ENCODE measurements around the gene SF1. TPM values are rescaled to one million over a fixed set of nuclear protein-coding genes. Genes with fewer than 3 reads are reported as not detected.

SF1 gene
- total RNA-seq, 1 donor from 2014 or later, result 140 TPM

DNA sequence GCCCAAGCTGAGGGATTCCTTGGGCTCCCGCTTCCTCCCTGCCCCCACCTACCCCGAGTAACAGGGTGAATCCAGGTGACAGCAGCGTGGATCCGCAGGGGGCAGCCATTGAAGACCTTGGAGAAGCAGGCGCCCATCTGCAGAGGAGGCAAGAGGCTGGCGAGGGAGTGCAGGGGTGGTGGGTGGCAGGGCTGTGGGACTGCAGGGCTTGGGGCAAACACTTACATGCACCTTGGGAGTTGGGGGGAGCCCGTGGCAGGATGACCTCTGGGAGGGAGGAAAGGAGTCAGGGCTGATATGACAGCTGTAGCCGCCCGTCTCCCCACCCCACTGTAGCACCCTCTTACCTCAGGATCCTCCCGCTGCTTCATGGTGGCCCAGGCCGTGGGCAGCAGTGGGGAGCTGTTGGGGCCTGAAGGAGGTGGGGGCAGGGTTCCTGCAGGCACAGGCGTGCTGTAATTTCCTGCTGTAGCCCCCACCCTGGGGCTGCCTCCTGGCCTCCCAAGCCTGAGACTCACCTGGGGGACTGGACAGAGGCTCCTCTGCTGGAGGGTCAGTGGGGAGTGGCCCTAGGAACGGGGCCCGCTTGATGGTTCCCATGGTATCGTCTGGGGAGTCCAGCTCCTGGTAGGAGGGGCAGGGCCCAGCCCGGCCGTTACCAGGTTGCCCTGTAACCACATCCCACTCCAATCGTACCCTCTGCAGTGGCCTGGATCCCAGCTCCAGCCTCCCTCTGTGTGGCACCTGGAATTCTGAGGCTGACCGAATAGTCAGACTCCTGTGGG is 18.6 kb upstream of the SF1 start:
- no peak for DNase-seq (ENCODE audit: low spot score)
- peaks cover under 1% of the 10 kb centered on the region for H3F3A ChIP-seq (ENCODE audit: low read depth)
- no peaks in the 10 kb centered on the region for H4K20me1 ChIP-seq (ENCODE audit: low read depth)
- H2AFZ ChIP-seq (replicated peaks), result no peak overlapping the region
- no peaks in the 10 kb centered on the region for H3K4me1 ChIP-seq
- Mint-ChIP-seq H3K4me3 (no peak overlapping the region), H3K4me1 (peaks cover 2% of the 10 kb centered on the region), H3K36me3 (peaks cover 4% of the 10 kb centered on the region), H3K27me3 (ENCODE audit: insufficient read depth, low read depth) (no peaks in the 10 kb centered on the region), H3K9me3 (no peaks in the 10 kb centered on the region), H3K27ac (no peak overlapping the region)
- H3K27me3 ChIP-seq, result no peaks in the 10 kb centered on the region
- H3K9ac ChIP-seq, result no peak overlapping the region
- H3K9me3 ChIP-seq (ENCODE audit: low read depth), result no peaks in the 10 kb centered on the region
- no peak overlapping the region for H3K4me2 ChIP-seq
- H3K4me3 ChIP-seq, result no peak overlapping the region
- TF ChIP-seq EZH2 (IDR thresholded peaks at IDR 0.05) (no peak), EZH2phosphoT487 (IDR thresholded peaks at IDR 0.05) (no peak)
- TF ChIP-seq, protein P1, sequence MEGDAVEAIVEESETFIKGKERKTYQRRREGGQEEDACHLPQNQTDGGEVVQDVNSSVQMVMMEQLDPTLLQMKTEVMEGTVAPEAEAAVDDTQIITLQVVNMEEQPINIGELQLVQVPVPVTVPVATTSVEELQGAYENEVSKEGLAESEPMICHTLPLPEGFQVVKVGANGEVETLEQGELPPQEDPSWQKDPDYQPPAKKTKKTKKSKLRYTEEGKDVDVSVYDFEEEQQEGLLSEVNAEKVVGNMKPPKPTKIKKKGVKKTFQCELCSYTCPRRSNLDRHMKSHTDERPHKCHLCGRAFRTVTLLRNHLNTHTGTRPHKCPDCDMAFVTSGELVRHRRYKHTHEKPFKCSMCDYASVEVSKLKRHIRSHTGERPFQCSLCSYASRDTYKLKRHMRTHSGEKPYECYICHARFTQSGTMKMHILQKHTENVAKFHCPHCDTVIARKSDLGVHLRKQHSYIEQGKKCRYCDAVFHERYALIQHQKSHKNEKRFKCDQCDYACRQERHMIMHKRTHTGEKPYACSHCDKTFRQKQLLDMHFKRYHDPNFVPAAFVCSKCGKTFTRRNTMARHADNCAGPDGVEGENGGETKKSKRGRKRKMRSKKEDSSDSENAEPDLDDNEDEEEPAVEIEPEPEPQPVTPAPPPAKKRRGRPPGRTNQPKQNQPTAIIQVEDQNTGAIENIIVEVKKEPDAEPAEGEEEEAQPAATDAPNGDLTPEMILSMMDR (IDR thresholded peaks at IDR 0.05), result no peak
- H3K27ac ChIP-seq, result no peak overlapping the region
- H3K36me3 ChIP-seq, result no peaks in the 10 kb centered on the region
- H3K79me2 ChIP-seq (ENCODE audit: low read depth), result no peaks in the 10 kb centered on the region

DNA sequence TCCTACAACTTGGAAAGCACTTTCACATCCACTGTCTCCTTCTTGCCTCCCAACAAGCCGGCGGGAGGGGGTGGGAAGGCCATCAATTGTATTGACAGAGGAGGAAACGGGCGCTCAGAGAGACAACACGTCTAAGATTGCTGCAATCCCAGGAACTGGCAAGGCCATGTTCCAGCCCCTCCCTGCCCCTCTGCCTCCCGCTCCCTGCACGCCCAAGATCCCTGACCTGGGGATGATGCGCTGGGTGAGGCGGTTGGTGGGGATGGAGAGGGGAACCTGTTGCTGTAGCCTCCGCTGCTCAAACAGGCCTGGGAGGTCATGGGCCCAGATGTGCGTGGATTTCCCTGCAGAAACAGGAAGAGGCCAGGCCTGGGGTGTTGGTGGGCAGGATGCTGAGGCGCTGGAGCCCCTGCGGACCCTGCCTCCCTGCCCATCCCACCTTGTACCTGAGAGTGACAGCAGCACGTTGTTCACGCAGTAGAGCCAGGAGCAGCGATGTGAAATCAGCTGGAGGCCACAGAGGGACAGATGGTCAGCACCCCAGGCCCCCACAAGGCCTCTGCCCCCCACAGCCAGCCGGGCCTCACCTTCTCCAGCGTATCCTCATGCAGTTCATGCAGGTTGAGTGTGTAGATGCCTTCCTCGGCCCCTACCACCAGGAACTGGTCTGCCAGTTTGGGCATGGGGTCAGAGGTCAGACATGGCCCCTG is 17.9 kb upstream of the SF1 start:
- Mint-ChIP-seq H3K4me3 (no peak overlapping the region), H3K27ac (no peak overlapping the region), H3K36me3 (peaks cover 4% of the 10 kb centered on the region), H3K9me3 (no peaks in the 10 kb centered on the region), H3K27me3 (ENCODE audit: insufficient read depth, low read depth) (peaks cover 2% of the 10 kb centered on the region), H3K4me1 (peaks cover 2% of the 10 kb centered on the region)
- H3K9me3 ChIP-seq (ENCODE audit: low read depth), result no peaks in the 10 kb centered on the region
- no peaks in the 10 kb centered on the region for H3K79me2 ChIP-seq (ENCODE audit: low read depth)
- no peaks in the 10 kb centered on the region for H3K36me3 ChIP-seq
- no peak overlapping the region for H3K4me3 ChIP-seq
- no peak for DNase-seq (ENCODE audit: low spot score)
- no peaks in the 10 kb centered on the region for H3F3A ChIP-seq (ENCODE audit: low read depth)
- H3K4me1 ChIP-seq, result no peaks in the 10 kb centered on the region
- TF ChIP-seq, protein P1 (IDR thresholded peaks at IDR 0.05), result no peak
- no peaks in the 10 kb centered on the region for H3K27me3 ChIP-seq
- no peak overlapping the region for H3K4me2 ChIP-seq
- H3K9ac ChIP-seq, result no peak overlapping the region
- H2AFZ ChIP-seq (replicated peaks), result no peak overlapping the region
- no peaks in the 10 kb centered on the region for H4K20me1 ChIP-seq (ENCODE audit: low read depth)
- H3K27ac ChIP-seq, result no peak overlapping the region

DNA sequence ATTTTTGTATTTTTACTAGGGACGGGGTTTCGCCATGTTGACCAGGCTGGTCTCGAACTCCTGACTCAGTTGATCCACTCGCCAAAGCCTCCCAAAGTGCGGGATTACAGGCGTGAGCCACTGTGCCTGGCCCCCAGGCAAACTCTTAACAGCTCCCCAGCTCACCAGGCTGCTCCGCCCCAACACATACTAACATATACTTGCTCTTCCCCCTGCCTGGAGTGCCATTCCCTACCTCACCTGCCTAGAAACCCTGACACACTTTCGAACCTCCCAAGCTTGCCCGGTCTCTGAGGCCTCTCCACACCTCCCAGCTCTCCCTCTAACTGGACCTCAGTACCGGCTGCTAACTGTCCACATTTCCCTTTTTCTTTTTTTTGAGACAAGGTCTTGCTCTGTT is 16.2 kb upstream of the SF1 start:
- H3K4me1 Mint-ChIP-seq, result peaks cover 2% of the 10 kb centered on the region
- TF ChIP-seq, protein P1 (IDR thresholded peaks at IDR 0.05), result no peak
- TF ChIP-seq EZH2phosphoT487 (IDR thresholded peaks at IDR 0.05) (no peak), EZH2 (IDR thresholded peaks at IDR 0.05) (no peak)
- Histone ChIP-seq H3K9me3 (ENCODE audit: low read depth) (no peaks in the 10 kb centered on the region), H3K4me1 (no peaks in the 10 kb centered on the region), H3K27ac (no peak overlapping the region), H3K4me3 (no peak overlapping the region), H3K27me3 (no peaks in the 10 kb centered on the region), H3K4me2 (no peak overlapping the region), H3K79me2 (ENCODE audit: low read depth) (no peaks in the 10 kb centered on the region), H3F3A (ENCODE audit: low read depth) (no peaks in the 10 kb centered on the region), H2AFZ (replicated peaks) (no peak overlapping the region), H3K36me3 (no peaks in the 10 kb centered on the region), H3K9ac (no peak overlapping the region), H4K20me1 (ENCODE audit: low read depth) (no peaks in the 10 kb centered on the region)
- H3K4me3 Mint-ChIP-seq, result peak overlapping the region; percentile 16
- peaks cover 3% of the 10 kb centered on the region for H3K27me3 Mint-ChIP-seq (ENCODE audit: insufficient read depth, low read depth)
- no peak overlapping the region for H3K27ac Mint-ChIP-seq
- no peaks in the 10 kb centered on the region for H3K9me3 Mint-ChIP-seq
- DNase-seq (ENCODE audit: low spot score), result no peak
- H3K36me3 Mint-ChIP-seq, result peaks cover 4% of the 10 kb centered on the region

All from neural progenitor cell (in vitro differentiated cells).